Spleen (tissue), 11 donors: ENCODE data around the gene C1QTNF8. TPM values are rescaled to one million over a fixed set of nuclear protein-coding genes. Genes with fewer than 3 reads are reported as not detected.

Experiments
- DNase-seq: peaks from one replicate; pipeline ENCODE4 v3.0.0-alpha.2; 2020
- H3K27ac ChIP-seq, 8 donors: fragments of 200-600 bp; sonication (generic) in 7 of 8; 1 replicate in 4 of 8; 2 replicates in 4 of 8; pipeline versions ENCODE4 v1.5.0 to v1.8.0; 2016 to 2021; ENCODE audit warnings: inconsistent platforms in 4 of 8, mild to moderate bottlenecking in 4 of 8, moderate library complexity in 1 of 8
- H3K27me3 ChIP-seq, 7 donors: fragments of 200-600 bp; sonication (generic) in 6 of 7; replicated peaks in 1 of 7; 1 replicate in 4 of 7; 2 replicates in 3 of 7; pipeline versions ENCODE4 v1.5.0 to v1.8.0; 2016 to 2021; ENCODE audit warnings: inconsistent platforms in 3 of 7, mild to moderate bottlenecking in 1 of 7
- H3K36me3 ChIP-seq, 6 donors: fragments of 200-600 bp; sonication (generic) in 5 of 6; 1 replicate in 4 of 6; 2 replicates in 2 of 6; pipeline versions ENCODE4 v1.5.0 to v1.8.0; 2016 to 2021; ENCODE audit warnings: inconsistent platforms in 2 of 6
- H3K4me1 ChIP-seq, 6 donors: fragments of 200-600 bp; sonication (generic) in 5 of 6; 1 replicate in 3 of 6; 2 replicates in 3 of 6; pipeline versions ENCODE4 v1.5.0 to v1.8.0; 2016 to 2021; ENCODE audit warnings: inconsistent platforms in 3 of 6
- H3K4me3 ChIP-seq, 8 donors: fragments of 200-600 bp; sonication (generic) in 7 of 8; 1 replicate in 4 of 8; 2 replicates in 4 of 8; pipeline versions ENCODE4 v1.5.0 to v1.8.0; 2016 to 2021; ENCODE audit warnings: inconsistent platforms in 4 of 8, mild to moderate bottlenecking in 4 of 8, moderate library complexity in 2 of 8
- H3K9me3 ChIP-seq, 8 donors: fragments of 200-600 bp; sonication (generic) in 7 of 8; 1 replicate in 4 of 8; 2 replicates in 4 of 8; pipeline versions ENCODE4 v1.5.0 to v1.8.0; 2016 to 2021; ENCODE audit warnings: inconsistent platforms in 4 of 8
- POLR2A ChIP-seq, 3 donors: fragments of 450-650 bp; IDR thresholded peaks; one replicate each; pipeline ENCODE4 v1.5.1; 2017; ENCODE audit warnings: antibody characterized with exemption in 3 of 3, mild to moderate bottlenecking in 1 of 3
- POLR2AphosphoS5 ChIP-seq, 3 donors: sonication (generic); formaldehyde crosslinking; IDR thresholded peaks; one replicate each; pipeline ENCODE4 v1.5.1; 2017; ENCODE audit warnings: antibody characterized with exemption in 3 of 3
- WGBS, 5 donors: extraction: QIAGEN DNeasy Blood & Tissue Kit in 3 of 5; methylation state at CpG; one replicate each; pipeline versions ENCODE4 v1.1.5 to v1.1.7; 2013 to 2018; 5-methylcytosine and 5-hydroxymethylcytosine counted together
- intact Hi-C: fragments of 100-400 bp; cut with DNase I; formaldehyde crosslinking; loops from one replicate; pipeline ENCODE4 v1.15.0; 2023; ENCODE audit warnings: low total_unique reads
- polyA plus RNA-seq, 3 donors: library from polyadenylated mRNA; stranded (reverse); fragments of 200-250 nt; gene quantifications; one replicate each; pipeline ENCODE4 v1.2.1, GENCODE V29; 2013
- total RNA-seq, 7 donors: library from RNA; depleted of rRNA in 3 of 7; stranded (reverse); fragments of >200 nt in 3 of 7; fragmentation: NEBNext Ultra II Directional in 4 of 7; extraction: Animal tissue kit (Norgen Biotek cat#: 25700) in 4 of 7; gene quantifications; one replicate each; pipeline versions ENCODE4 v1.1.0 to v1.2.1, GENCODE V29; 2016 to 2021
- TF ChIP-seq, protein P1 (sequence below), 11 experiments: fragments of 200-600 bp in 7 of 11; fragments of 450-650 bp in 4 of 11; sonication (generic) in 4 of 11; IDR thresholded peaks in 8 of 11; conservative IDR thresholded peaks in 3 of 11; 1 replicate in 7 of 11; 2 replicates in 4 of 11; pipeline versions ENCODE4 v1.4.0 to v1.8.0; 2016 to 2021; ENCODE audit warnings: antibody characterized with exemption in 11 of 11, inconsistent platforms in 4 of 11, mild to moderate bottlenecking in 1 of 11
- donor health status: healthy with polysubstance abuse.
- donor health status: DM: no; HTN: no; CAD: no; lungs with moderate emphysema.
- donor health status: DM: no; HTN: no; CAD: no.
- donor health status: Bipolar disorder and iron deficiency.
- donor health status: healthy.
- donor health status: DM: no; HTN: no; CAD: no.
- donor health status: DM: yes; HTN: yes; CAD: no.

The C1QTNF8 gene
- total and polyA plus RNA-seq, 10 donors = not detected

GRCh38 chr16:1107731-1108130, 11.7 kb upstream of the C1QTNF8 start:
- peaks cover 4 to 9% (median 7%) of the 10 kb centered on the region in 6 donors for H3K4me1 ChIP-seq
- intact Hi-C loops = no loop called here
- no peak overlapping the region for H3K27ac ChIP-seq
- WGBS, 5 donors = 67 to 77% (median 70%) methylated on average over 11 to 12 of the region's 12 CpGs; no CpG with 5 or more reads in 1 of the 5 donors
- no peaks in the 10 kb centered on the region for H3K36me3 ChIP-seq
- H3K9me3 ChIP-seq = no peaks in the 10 kb centered on the region
- DNase-seq = no peak
- H3K27me3 ChIP-seq = peaks cover 7 to 99% (median 62%) of the 10 kb centered on the region in 7 donors
- no peak overlapping the region for H3K4me3 ChIP-seq
- TF ChIP-seq POLR2A (IDR thresholded peaks at IDR 0.05) (no peak), POLR2AphosphoS5 (IDR thresholded peaks at IDR 0.05) (no peak)
- TF ChIP-seq, protein P1, sequence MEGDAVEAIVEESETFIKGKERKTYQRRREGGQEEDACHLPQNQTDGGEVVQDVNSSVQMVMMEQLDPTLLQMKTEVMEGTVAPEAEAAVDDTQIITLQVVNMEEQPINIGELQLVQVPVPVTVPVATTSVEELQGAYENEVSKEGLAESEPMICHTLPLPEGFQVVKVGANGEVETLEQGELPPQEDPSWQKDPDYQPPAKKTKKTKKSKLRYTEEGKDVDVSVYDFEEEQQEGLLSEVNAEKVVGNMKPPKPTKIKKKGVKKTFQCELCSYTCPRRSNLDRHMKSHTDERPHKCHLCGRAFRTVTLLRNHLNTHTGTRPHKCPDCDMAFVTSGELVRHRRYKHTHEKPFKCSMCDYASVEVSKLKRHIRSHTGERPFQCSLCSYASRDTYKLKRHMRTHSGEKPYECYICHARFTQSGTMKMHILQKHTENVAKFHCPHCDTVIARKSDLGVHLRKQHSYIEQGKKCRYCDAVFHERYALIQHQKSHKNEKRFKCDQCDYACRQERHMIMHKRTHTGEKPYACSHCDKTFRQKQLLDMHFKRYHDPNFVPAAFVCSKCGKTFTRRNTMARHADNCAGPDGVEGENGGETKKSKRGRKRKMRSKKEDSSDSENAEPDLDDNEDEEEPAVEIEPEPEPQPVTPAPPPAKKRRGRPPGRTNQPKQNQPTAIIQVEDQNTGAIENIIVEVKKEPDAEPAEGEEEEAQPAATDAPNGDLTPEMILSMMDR (IDR thresholded peaks at IDR 0.05 in 8 of 11, conservative IDR thresholded peaks at IDR 0.05 in 3 of 11) = no peak

GRCh38 chr16:1107141-1107540, 11.1 kb upstream of the C1QTNF8 start:
- intact Hi-C loops = no loop called here
- Histone ChIP-seq H3K9me3 (no peaks in the 10 kb centered on the region), H3K4me1 (peaks cover 4 to 9% (median 7%) of the 10 kb centered on the region in 6 donors), H3K27ac (no peak overlapping the region), H3K27me3 (peaks cover 7 to 97% (median 62%) of the 10 kb centered on the region in 7 donors), H3K4me3 (no peak overlapping the region), H3K36me3 (no peaks in the 10 kb centered on the region)
- DNase-seq = no peak
- WGBS, 5 donors = 47 to 72% (median 63%) methylated on average over 11 to 22 of the region's 22 CpGs
- TF ChIP-seq, protein P1 (IDR thresholded peaks at IDR 0.05 in 8 of 11, conservative IDR thresholded peaks at IDR 0.05 in 3 of 11) = no peak
- TF ChIP-seq POLR2A (IDR thresholded peaks at IDR 0.05) (no peak), POLR2AphosphoS5 (IDR thresholded peaks at IDR 0.05) (no peak)

DNA sequence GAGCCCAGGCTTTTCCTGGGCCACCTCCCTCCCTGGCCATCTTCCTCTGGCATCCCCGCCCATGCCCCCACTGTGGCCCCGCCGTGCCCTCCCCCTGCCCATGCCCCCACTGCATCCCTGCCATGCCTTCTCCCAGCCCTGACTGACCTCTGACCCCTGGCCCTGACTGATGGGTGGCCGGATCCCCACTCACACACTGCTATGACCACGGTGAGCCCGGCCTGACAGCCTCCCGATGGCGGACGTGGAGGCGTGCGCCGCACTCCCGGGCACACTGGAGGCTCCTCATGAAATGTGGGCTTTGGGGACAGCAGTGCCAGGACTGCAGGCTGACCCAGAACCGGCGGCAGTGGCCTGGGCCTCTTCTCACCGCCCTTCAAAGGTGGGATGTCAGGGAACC, 10.6 kb upstream of the C1QTNF8 start:
- TF ChIP-seq POLR2A (IDR thresholded peaks at IDR 0.05) (no peak), POLR2AphosphoS5 (IDR thresholded peaks at IDR 0.05) (no peak)
- TF ChIP-seq, protein P1 (IDR thresholded peaks at IDR 0.05 in 8 of 11, conservative IDR thresholded peaks at IDR 0.05 in 3 of 11) = no peak
- Histone ChIP-seq H3K4me3 (no peak overlapping the region), H3K9me3 (no peaks in the 10 kb centered on the region), H3K36me3 (no peaks in the 10 kb centered on the region), H3K27me3 (peaks cover 7 to 97% (median 62%) of the 10 kb centered on the region in 7 donors), H3K4me1 (peaks cover 4 to 9% (median 7%) of the 10 kb centered on the region in 6 donors), H3K27ac (no peak overlapping the region)
- DNase-seq = no peak
- 77 to 85% (median 80%) methylated on average over 15 to 16 of the region's 16 CpGs for WGBS, 5 donors
- intact Hi-C loops = no loop called here

- peaks cover 4 to 9% (median 7%) of the 10 kb centered on the region in 6 donors for H3K4me1 ChIP-seq
- no peak overlapping the region for H3K4me3 ChIP-seq
- H3K27me3 ChIP-seq = peaks cover 7 to 98% (median 62%) of the 10 kb centered on the region in 7 donors
- H3K9me3 ChIP-seq = no peaks in the 10 kb centered on the region
- TF ChIP-seq, protein P1 (IDR thresholded peaks at IDR 0.05 in 8 of 11, conservative IDR thresholded peaks at IDR 0.05 in 3 of 11) = peak; percentile 13 to 74 (median 47)
- TF ChIP-seq POLR2A (IDR thresholded peaks at IDR 0.05) (no peak), POLR2AphosphoS5 (IDR thresholded peaks at IDR 0.05) (no peak)
- H3K27ac ChIP-seq = no peak overlapping the region
- no peaks in the 10 kb centered on the region for H3K36me3 ChIP-seq
- 29 to 38% (median 36%) methylated on average over 12 to 26 of the region's 26 CpGs for WGBS, 5 donors
- intact Hi-C loops = no loop called here
- peak; percentile 82 for DNase-seq
Measured at GRCh38 chr16:1105888-1106620, 10.0 kb upstream of the C1QTNF8 start.
